Nephron (organoid): ENCODE measurements around the gene GNAI3.

Experiments used
- H3K27ac Mint-ChIP-seq, 3 experiments: 2 replicates each; pipeline ENCODE4 v1.8.0; 2020; ENCODE audit warnings: mixed read lengths in 3 of 3, mild to moderate bottlenecking in 2 of 3, moderate library complexity in 1 of 3
- H3K27me3 Mint-ChIP-seq: 2 replicates; pipeline ENCODE4 v1.8.0; 2021; ENCODE audit warnings: low read depth, mild to moderate bottlenecking, moderate library complexity, mixed read lengths
- H3K36me3 Mint-ChIP-seq: 2 replicates; pipeline ENCODE4 v1.8.0; 2020; ENCODE audit warnings: low read depth, mixed read lengths
- H3K4me1 Mint-ChIP-seq: 2 replicates; pipeline ENCODE4 v1.8.0; 2020; ENCODE audit warnings: mixed read lengths
- H3K4me3 Mint-ChIP-seq, 3 experiments: 2 replicates each; pipeline ENCODE4 v1.8.0; 2020; ENCODE audit warnings: mild to moderate bottlenecking in 3 of 3, mixed read lengths in 3 of 3, moderate library complexity in 2 of 3
- H3K9me3 Mint-ChIP-seq: 2 replicates; pipeline ENCODE4 v1.8.0; 2020; ENCODE audit warnings: mixed read lengths
- CTCF ChIP-seq, 3 experiments: fragments of 200-600 bp; sonication (generic); IDR thresholded peaks; one replicate each; pipeline ENCODE4 v1.5.0; 2021; ENCODE audit warnings: antibody characterized with exemption in 3 of 3; ENCODE audit not compliant: unreplicated experiment in 3 of 3

GNAI3 gene

GRCh38 chr1:109569323-109569722 lies 20.9 kb downstream of the GNAI3 start:
- no peaks in the 10 kb centered on the region for H3K27me3 Mint-ChIP-seq
- H3K36me3 Mint-ChIP-seq, result no peaks in the 10 kb centered on the region
- no peaks in the 10 kb centered on the region for H3K9me3 Mint-ChIP-seq
- TF ChIP-seq CTCF (IDR thresholded peaks at IDR 0.05; ENCODE audit: unreplicated experiment in 3 of 3), result no peak
- H3K27ac Mint-ChIP-seq, result no peak overlapping the region
- H3K4me1 Mint-ChIP-seq, result peaks cover 25% of the 10 kb centered on the region
- H3K4me3 Mint-ChIP-seq, result no peak overlapping the region

GRCh38 chr1:109570414-109570813 lies 22.0 kb downstream of the GNAI3 start:
- Mint-ChIP-seq H3K4me3 (no peak overlapping the region), H3K4me1 (peaks cover 23% of the 10 kb centered on the region), H3K36me3 (peaks cover 7% of the 10 kb centered on the region), H3K9me3 (no peaks in the 10 kb centered on the region), H3K27me3 (no peaks in the 10 kb centered on the region), H3K27ac (no peak overlapping the region)
- no peak for TF ChIP-seq CTCF (IDR thresholded peaks at IDR 0.05; ENCODE audit: unreplicated experiment in 3 of 3)

GRCh38 chr1:109573785-109574184 lies 25.4 kb downstream of the GNAI3 start:
- H3K9me3 Mint-ChIP-seq, result no peaks in the 10 kb centered on the region
- no peak overlapping the region for H3K4me3 Mint-ChIP-seq
- H3K36me3 Mint-ChIP-seq, result peaks cover 29% of the 10 kb centered on the region
- no peak overlapping the region for H3K27ac Mint-ChIP-seq
- no peaks in the 10 kb centered on the region for H3K27me3 Mint-ChIP-seq
- TF ChIP-seq CTCF (IDR thresholded peaks at IDR 0.05; ENCODE audit: unreplicated experiment in 3 of 3), result no peak
- H3K4me1 Mint-ChIP-seq, result peaks cover 14% of the 10 kb centered on the region

- H3K27me3 Mint-ChIP-seq, result no peaks in the 10 kb centered on the region
- H3K9me3 Mint-ChIP-seq, result no peaks in the 10 kb centered on the region
- peak overlapping the region in 1 of 3 experiments; percentile 20 for H3K4me3 Mint-ChIP-seq
- peaks cover 13% of the 10 kb centered on the region for H3K4me1 Mint-ChIP-seq
- no peak for TF ChIP-seq CTCF (IDR thresholded peaks at IDR 0.05; ENCODE audit: unreplicated experiment in 3 of 3)
- H3K36me3 Mint-ChIP-seq, result peaks cover 61% of the 10 kb centered on the region
- peak overlapping the region; percentile 93 to 95 (median 94) for H3K27ac Mint-ChIP-seq
Observed at GRCh38 chr1:109578947-109579443, 30.6 kb downstream of the GNAI3 start.

- Mint-ChIP-seq H3K4me3 (no peak overlapping the region), H3K9me3 (no peaks in the 10 kb centered on the region), H3K4me1 (peaks cover 13% of the 10 kb centered on the region), H3K27ac (peak overlapping the region; percentile 93 to 95 (median 94)), H3K36me3 (peaks cover 64% of the 10 kb centered on the region), H3K27me3 (no peaks in the 10 kb centered on the region)
- TF ChIP-seq CTCF (IDR thresholded peaks at IDR 0.05; ENCODE audit: unreplicated experiment in 3 of 3), result no peak
Observed at GRCh38 chr1:109579491-109579890, 31.1 kb downstream of the GNAI3 start.

GRCh38 chr1:109582021-109582420 lies 33.6 kb downstream of the GNAI3 start:
- peaks cover 13% of the 10 kb centered on the region for H3K4me1 Mint-ChIP-seq
- H3K36me3 Mint-ChIP-seq, result peaks cover 64% of the 10 kb centered on the region
- H3K27ac Mint-ChIP-seq, result no peak overlapping the region
- H3K9me3 Mint-ChIP-seq, result no peaks in the 10 kb centered on the region
- TF ChIP-seq CTCF (IDR thresholded peaks at IDR 0.05; ENCODE audit: unreplicated experiment in 3 of 3), result no peak
- H3K4me3 Mint-ChIP-seq, result no peak overlapping the region
- no peaks in the 10 kb centered on the region for H3K27me3 Mint-ChIP-seq
